ENCODE measurements around the gene IFITM5. TPM values are rescaled to one million over a fixed set of nuclear protein-coding genes. Genes with fewer than 3 reads are reported as not detected.

IFITM5 gene
- total and polyA plus RNA-seq, 2 of the 4 experiments (the other 2 are of a cell fraction) = not detected

DNA sequence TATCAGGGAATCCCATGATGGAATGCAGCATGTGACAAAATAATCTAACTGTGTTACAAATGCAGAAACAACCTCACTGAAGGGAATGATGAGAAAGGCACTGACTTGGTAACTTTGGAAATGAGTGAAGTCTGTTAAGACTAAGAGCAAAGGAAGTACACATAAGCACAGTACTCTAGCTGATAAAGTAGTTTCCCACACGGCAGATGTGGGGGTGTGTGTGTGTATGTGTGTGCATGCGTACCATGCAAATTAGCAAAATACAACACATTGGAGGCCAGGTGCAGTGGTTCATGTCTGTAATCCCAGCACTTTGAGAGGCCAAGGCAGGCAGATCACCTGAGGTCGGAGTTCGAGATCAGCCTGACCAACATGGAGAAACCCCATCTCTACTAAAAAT is 37.7 kb downstream of the IFITM5 start:
- Histone ChIP-seq H3K9ac (ENCODE audit: low read depth, low read length) (no peak overlapping the region), H4K20me1 (ENCODE audit: insufficient read depth, low read length) (no peaks in the 10 kb centered on the region), H2BK20ac (ENCODE audit: low read depth, low read length) (no peak overlapping the region), H4K8ac (ENCODE audit: low read depth in 2 of 2, low read length in 2 of 2) (no peak overlapping the region), H4K91ac (ENCODE audit: insufficient read depth, low read depth, low read length) (no peak overlapping the region), H3K9me1 (ENCODE audit: insufficient read depth, low read length) (no peaks in the 10 kb centered on the region; the same call in 1 of the 2 replicates), H3K14ac (replicated peaks; ENCODE audit: low read depth, low read length) (no peak overlapping the region), H3K36me3 (ENCODE audit: control insufficient read depth, insufficient read depth, low read length) (no peaks in the 10 kb centered on the region), H2AK5ac (ENCODE audit: low read depth, low read length) (no peak overlapping the region), H3K23ac (ENCODE audit: low read depth, low read length) (no peak overlapping the region), H3K4me3 (ENCODE audit: insufficient read depth, low read depth, low read length) (no peak overlapping the region), H3K4me1 (ENCODE audit: control insufficient read depth, insufficient read depth, low read length) (no peaks in the 10 kb centered on the region), H3K79me1 (ENCODE audit: low read depth in 1 of 2, low read length in 2 of 2) (no peaks in the 10 kb centered on the region), H4K5ac (ENCODE audit: low read depth, low read length) (no peak overlapping the region), H2BK15ac (ENCODE audit: low read depth, low read length) (no peak overlapping the region), H3K27ac (ENCODE audit: insufficient read depth, low read length) (no peak overlapping the region), H3K4me2 (ENCODE audit: low read depth, low read length) (no peak overlapping the region), H3K4ac (ENCODE audit: low read depth, low read length) (no peak overlapping the region), H3K27me3 (ENCODE audit: control insufficient read depth, insufficient read depth, low read length) (peaks cover 10% of the 10 kb centered on the region), H3K18ac (ENCODE audit: low read depth, low read length) (no peak overlapping the region), H2BK120ac (ENCODE audit: low read depth, low read length) (no peak overlapping the region), H2BK5ac (ENCODE audit: low read depth, low read length, poor library complexity, severe bottlenecking) (no peak overlapping the region), H2AFZ (replicated peaks; ENCODE audit: low read length, poor library complexity) (no peak overlapping the region), H3K56ac (ENCODE audit: extremely low read depth, insufficient read depth, low read length) (no peak overlapping the region), H2AK9ac (replicated peaks; ENCODE audit: low read depth, low read length, poor library complexity) (no peak overlapping the region), H3K9me3 (ENCODE audit: control insufficient read depth, insufficient read depth, low read length) (no peaks in the 10 kb centered on the region)
- no CpG with 5 or more reads among the region's 4 CpGs for WGBS, 2 experiments (ENCODE audit: extremely low coverage in 2 of 2, insufficient read length in 1 of 2)
- ChIA-PET POLR2A (ENCODE audit: unreplicated experiment) (no interaction called here), CTCF (interaction anchor here (1.8 kb wide), 1 partner anchor 11 kb away, joined by 8 read pairs; no protein-coding TSS in a partner anchor)
- intact Hi-C loops (cut with micrococcal nuclease) (no loop called here), dilution Hi-C loops (cut with HindIII; ENCODE audit: low sequenced_read_pairs, unreplicated experiment) (no loop called here), in situ Hi-C loops (cut with MboI; ENCODE audit: low sequenced_read_pairs) (no loop called here)
- no peak for TF ChIP-seq NFE2L2 (IDR thresholded peaks at IDR 0.05; ENCODE audit: low read depth, low read length)
- TF ChIP-seq RAD21 (IDR thresholded peaks at IDR 0.05; ENCODE audit: low read length) = no peak
- no peak for TF ChIP-seq MAFK (IDR thresholded peaks at IDR 0.05; ENCODE audit: low read depth, low read length)
- no peak for TF ChIP-seq BHLHE40 (IDR thresholded peaks at IDR 0.05; ENCODE audit: low read depth, low read length)
- no peak for TF ChIP-seq FOS (IDR thresholded peaks at IDR 0.05; ENCODE audit: low read depth, low read length)
- TF ChIP-seq, protein P1, sequence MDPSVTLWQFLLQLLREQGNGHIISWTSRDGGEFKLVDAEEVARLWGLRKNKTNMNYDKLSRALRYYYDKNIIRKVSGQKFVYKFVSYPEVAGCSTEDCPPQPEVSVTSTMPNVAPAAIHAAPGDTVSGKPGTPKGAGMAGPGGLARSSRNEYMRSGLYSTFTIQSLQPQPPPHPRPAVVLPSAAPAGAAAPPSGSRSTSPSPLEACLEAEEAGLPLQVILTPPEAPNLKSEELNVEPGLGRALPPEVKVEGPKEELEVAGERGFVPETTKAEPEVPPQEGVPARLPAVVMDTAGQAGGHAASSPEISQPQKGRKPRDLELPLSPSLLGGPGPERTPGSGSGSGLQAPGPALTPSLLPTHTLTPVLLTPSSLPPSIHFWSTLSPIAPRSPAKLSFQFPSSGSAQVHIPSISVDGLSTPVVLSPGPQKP (IDR thresholded peaks at IDR 0.05; ENCODE audit: borderline replicate concordance, low read depth, low read length) = no peak
- no peak for TF ChIP-seq RCOR1 (IDR thresholded peaks at IDR 0.05; ENCODE audit: insufficient replicate concordance, low read length)
- TF ChIP-seq, protein P2, sequence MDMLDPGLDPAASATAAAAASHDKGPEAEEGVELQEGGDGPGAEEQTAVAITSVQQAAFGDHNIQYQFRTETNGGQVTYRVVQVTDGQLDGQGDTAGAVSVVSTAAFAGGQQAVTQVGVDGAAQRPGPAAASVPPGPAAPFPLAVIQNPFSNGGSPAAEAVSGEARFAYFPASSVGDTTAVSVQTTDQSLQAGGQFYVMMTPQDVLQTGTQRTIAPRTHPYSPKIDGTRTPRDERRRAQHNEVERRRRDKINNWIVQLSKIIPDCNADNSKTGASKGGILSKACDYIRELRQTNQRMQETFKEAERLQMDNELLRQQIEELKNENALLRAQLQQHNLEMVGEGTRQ (IDR thresholded peaks at IDR 0.05; ENCODE audit: low read depth, low read length) = no peak
- no peak for TF ChIP-seq SMC3 (IDR thresholded peaks at IDR 0.05; ENCODE audit: low read depth, low read length)
- BruUV-seq (replicated peaks) = no TSS peak
- ATAC-seq (ENCODE audit: low read depth) = no peak
- DNase-seq = no peak
